SJSA1 (cell line): ENCODE results near the gene MLN. TPM values are rescaled to one million over a fixed set of nuclear protein-coding genes. Genes with fewer than 3 reads are reported as not detected.
A peak's percentile ranks its signal among the peaks of the same experiment; 100 is the strongest.

Source experiments
- DNase-seq, 2 experiments: peaks; one replicate each; pipeline ENCODE4 v3.0.0-alpha.2; 2015 to 2020; ENCODE audit warnings: low spot score in 2 of 2, low read depth in 1 of 2
- H3K27ac ChIP-seq: fragments of 250-450 bp; sonication (Bioruptor Pico); 2 replicates; pipeline ENCODE4 v1.5.1; 2020; ENCODE audit warnings: mild to moderate bottlenecking, moderate library complexity
- H3K27me3 ChIP-seq: fragments of 250-450 bp; sonication (Bioruptor Pico); replicated peaks from 2 replicates; pipeline ENCODE4 v1.5.1; 2020; ENCODE audit warnings: mild to moderate bottlenecking, moderate library complexity
- H3K36me3 ChIP-seq: fragments of 250-450 bp; sonication (Bioruptor Pico); 2 replicates; pipeline ENCODE4 v1.5.1; 2020; ENCODE audit warnings: mild to moderate bottlenecking
- H3K4me1 ChIP-seq: fragments of 250-450 bp; sonication (Bioruptor Pico); replicated peaks from 2 replicates; pipeline ENCODE4 v1.6.1; 2021; ENCODE audit warnings: mild to moderate bottlenecking
- H3K4me3 ChIP-seq: fragments of 250-450 bp; sonication (Bioruptor Pico); 2 replicates; pipeline ENCODE4 v1.5.1; 2020; ENCODE audit warnings: mild to moderate bottlenecking
- H3K9me3 ChIP-seq: fragments of 250-450 bp; sonication (Bioruptor Pico); replicated peaks from 2 replicates; pipeline ENCODE4 v1.5.1; 2020; ENCODE audit warnings: mild to moderate bottlenecking
- total RNA-seq: library from RNA; depleted of rRNA; stranded (reverse); fragments of >200 nt; shearing (Covaris generic); gene quantifications from 2 replicates; pipeline ENCODE4 v1.2.3, GENCODE V29; 2014

The MLN gene
- total RNA-seq, 1 experiment from 2014 or later, result not detected

- 0 out of 2 replicates have a peak, but pooled peaks cover under 1% of the 10 kb centered on the region for H3K27me3 ChIP-seq
- H3K4me3 ChIP-seq, result no peak overlapping the region
- no peaks in the 10 kb centered on the region for H3K9me3 ChIP-seq
- H3K27ac ChIP-seq, result no peak overlapping the region
- no peak for DNase-seq
- no peaks in the 10 kb centered on the region for H3K36me3 ChIP-seq
- H3K4me1 ChIP-seq, result no peaks in the 10 kb centered on the region
Observed at GRCh38 chr6:33816911-33817310, 13.1 kb upstream of the MLN start.

- Histone ChIP-seq H3K9me3 (no peaks in the 10 kb centered on the region), H3K4me3 (no peak overlapping the region), H3K27ac (no peak overlapping the region), H3K36me3 (no peaks in the 10 kb centered on the region), H3K4me1 (no peaks in the 10 kb centered on the region), H3K27me3 (0 out of 2 replicates have a peak, but pooled peaks cover 3% of the 10 kb centered on the region)
- no peak for DNase-seq
Observed at GRCh38 chr6:33815854-33816253, 12.1 kb upstream of the MLN start.

- Histone ChIP-seq H3K4me3 (no peak overlapping the region), H3K27me3 (0 out of 2 replicates have a peak, but pooled peaks cover 3% of the 10 kb centered on the region), H3K36me3 (no peaks in the 10 kb centered on the region), H3K9me3 (no peaks in the 10 kb centered on the region), H3K4me1 (no peaks in the 10 kb centered on the region), H3K27ac (no peak overlapping the region)
- DNase-seq, result no peak
Observed at GRCh38 chr6:33813990-33814985, 10.5 kb upstream of the MLN start.

- Histone ChIP-seq H3K9me3 (no peaks in the 10 kb centered on the region), H3K27ac (no peak overlapping the region), H3K36me3 (no peaks in the 10 kb centered on the region), H3K4me3 (no peak overlapping the region), H3K4me1 (no peaks in the 10 kb centered on the region), H3K27me3 (0 out of 2 replicates have a peak, but pooled peaks cover 3% of the 10 kb centered on the region)
- no peak for DNase-seq
Observed at GRCh38 chr6:33813246-33813904, 9.6 kb upstream of the MLN start.

- Histone ChIP-seq H3K4me1 (no peaks in the 10 kb centered on the region), H3K9me3 (no peaks in the 10 kb centered on the region), H3K36me3 (no peaks in the 10 kb centered on the region), H3K27ac (no peak overlapping the region), H3K27me3 (0 out of 2 replicates have a peak, but pooled peaks cover 7% of the 10 kb centered on the region), H3K4me3 (no peak overlapping the region)
- peak; percentile 31 to 57 for DNase-seq
Observed at GRCh38 chr6:33812669-33813068, 8.9 kb upstream of the MLN start.

GRCh38 chr6:33809594-33809993 lies 5.8 kb upstream of the MLN start:
- Histone ChIP-seq H3K4me3 (no peak overlapping the region), H3K27ac (no peak overlapping the region), H3K27me3 (peaks cover 13% of the 10 kb centered on the region; the same call in 1 of the 2 replicates), H3K9me3 (no peaks in the 10 kb centered on the region), H3K36me3 (no peaks in the 10 kb centered on the region), H3K4me1 (no peaks in the 10 kb centered on the region)
- no peak for DNase-seq

GRCh38 chr6:33808641-33809180 lies 4.9 kb upstream of the MLN start:
- Histone ChIP-seq H3K27ac (no peak overlapping the region), H3K4me3 (no peak overlapping the region), H3K27me3 (peaks cover 13% of the 10 kb centered on the region; the same call in 1 of the 2 replicates), H3K9me3 (no peaks in the 10 kb centered on the region), H3K36me3 (no peaks in the 10 kb centered on the region), H3K4me1 (no peaks in the 10 kb centered on the region)
- DNase-seq, result no peak

- no peaks in the 10 kb centered on the region for H3K4me1 ChIP-seq
- H3K4me3 ChIP-seq, result no peak overlapping the region
- DNase-seq, result no peak
- peaks cover 13% of the 10 kb centered on the region; the same call in 1 of the 2 replicates for H3K27me3 ChIP-seq
- no peak overlapping the region for H3K27ac ChIP-seq
- no peaks in the 10 kb centered on the region for H3K9me3 ChIP-seq
- H3K36me3 ChIP-seq, result no peaks in the 10 kb centered on the region
Observed at GRCh38 chr6:33807606-33808005, 3.8 kb upstream of the MLN start.

GRCh38 chr6:33806841-33807240 lies 3.0 kb upstream of the MLN start:
- Histone ChIP-seq H3K4me3 (no peak overlapping the region), H3K27me3 (peaks cover 12% of the 10 kb centered on the region; the same call in 1 of the 2 replicates), H3K9me3 (no peaks in the 10 kb centered on the region), H3K4me1 (no peaks in the 10 kb centered on the region), H3K27ac (no peak overlapping the region), H3K36me3 (no peaks in the 10 kb centered on the region)
- no peak for DNase-seq

GRCh38 chr6:33802186-33802958 lies 1.4 kb downstream of the MLN start:
- Histone ChIP-seq H3K27me3 (peaks cover 3% of the 10 kb centered on the region; the same call in 1 of the 2 replicates), H3K36me3 (no peaks in the 10 kb centered on the region)

GRCh38 chr6:33801611-33802010 lies 2.2 kb downstream of the MLN start:
- H3K27me3 ChIP-seq, result peaks cover 3% of the 10 kb centered on the region; the same call in 1 of the 2 replicates
- DNase-seq, result no peak
- H3K9me3 ChIP-seq, result no peaks in the 10 kb centered on the region
- no peak overlapping the region for H3K27ac ChIP-seq
- no peak overlapping the region for H3K4me3 ChIP-seq
- no peaks in the 10 kb centered on the region for H3K36me3 ChIP-seq
- H3K4me1 ChIP-seq, result no peaks in the 10 kb centered on the region

More at GRCh38 chr6:33802186-33802958, 1.4 kb downstream of the MLN start:
- Histone ChIP-seq H3K9me3 (no peaks in the 10 kb centered on the region), H3K27ac (no peak overlapping the region), H3K4me3 (no peak overlapping the region), H3K4me1 (no peaks in the 10 kb centered on the region)
- no peak for DNase-seq

GRCh38 chr6:33800248-33800969 lies 3.4 kb downstream of the MLN start:
- H3K27me3 ChIP-seq, result no peaks in the 10 kb centered on the region
- H3K9me3 ChIP-seq, result no peaks in the 10 kb centered on the region
- H3K27ac ChIP-seq, result no peak overlapping the region
- H3K36me3 ChIP-seq, result no peaks in the 10 kb centered on the region
- H3K4me3 ChIP-seq, result no peak overlapping the region
- H3K4me1 ChIP-seq, result no peaks in the 10 kb centered on the region
- no peak for DNase-seq
